HFFc6 (cell line): ENCODE data around the gene MCTP2. TPM values are rescaled to one million over a fixed set of nuclear protein-coding genes. Genes with fewer than 3 reads are reported as not detected.

ENCODE experiments used
- DNase-seq: peaks from one replicate; pipeline ENCODE4 v3.0.0-alpha.2; 2018
- H3K27ac Mint-ChIP-seq: 2 replicates; pipeline ENCODE4 v1.8.0; 2020; ENCODE audit warnings: mild to moderate bottlenecking, mixed read lengths
- H3K27me3 Mint-ChIP-seq: 2 replicates; pipeline ENCODE4 v1.8.0; 2021; ENCODE audit warnings: mild to moderate bottlenecking, moderate library complexity, mixed read lengths; ENCODE audit not compliant: insufficient read depth
- H3K36me3 Mint-ChIP-seq: 2 replicates; pipeline ENCODE4 v1.8.0; 2021; ENCODE audit warnings: low read depth, mixed read lengths
- H3K4me1 Mint-ChIP-seq: 2 replicates; pipeline ENCODE4 v1.8.0; 2020; ENCODE audit warnings: low read depth, mixed read lengths
- H3K4me3 Mint-ChIP-seq: 2 replicates; pipeline ENCODE4 v1.8.0; 2020; ENCODE audit warnings: mild to moderate bottlenecking, moderate library complexity, mixed read lengths
- H3K9me3 Mint-ChIP-seq: 2 replicates; pipeline ENCODE4 v1.8.0; 2020; ENCODE audit warnings: mild to moderate bottlenecking, mixed read lengths
- total RNA-seq, 6 experiments: library from RNA; stranded (reverse); fragmentation: NEBNext Ultra II Directional; extraction: Animal tissue kit (Norgen Biotek cat#: 25700); gene quantifications; 2 replicates in 1 of 6; 3 replicates in 5 of 6; pipeline ENCODE4 v1.2.3, GENCODE V29; 2021
- TF ChIP-seq, protein P1 (sequence below): fragments of 200-600 bp; sonication (generic); IDR thresholded peaks from 2 replicates; pipeline ENCODE4 v1.5.0; 2021; ENCODE audit warnings: antibody characterized with exemption, mild to moderate bottlenecking

Gene MCTP2
- total RNA-seq, 6 experiments from 2014 or later, result 0.63 to 4.4 (median 1.0) TPM

DNA sequence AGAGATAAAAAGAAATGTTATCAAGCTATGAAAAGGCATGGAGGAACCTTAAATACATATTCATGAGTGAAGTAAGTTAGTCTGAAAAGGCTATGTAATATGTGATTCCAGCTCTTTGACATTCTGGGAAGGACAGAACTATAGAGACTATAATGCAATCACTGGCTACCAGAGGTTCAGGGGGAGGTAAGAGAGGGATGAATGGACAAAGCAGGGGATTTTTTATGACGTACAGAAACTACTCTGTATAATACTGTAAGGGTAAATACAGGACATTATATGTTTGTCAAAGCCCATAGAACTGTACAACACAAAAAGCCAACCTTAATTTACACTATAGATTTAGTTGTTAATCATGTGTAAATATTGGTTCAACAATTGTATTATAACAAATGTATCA is 46.1 kb downstream of the MCTP2 start:
- Mint-ChIP-seq H3K4me1 (no peaks in the 10 kb centered on the region), H3K27me3 (no peaks in the 10 kb centered on the region), H3K36me3 (no peaks in the 10 kb centered on the region), H3K4me3 (no peak overlapping the region), H3K9me3 (peaks cover 13% of the 10 kb centered on the region), H3K27ac (no peak overlapping the region)
- DNase-seq, result no peak
- TF ChIP-seq, protein P1, sequence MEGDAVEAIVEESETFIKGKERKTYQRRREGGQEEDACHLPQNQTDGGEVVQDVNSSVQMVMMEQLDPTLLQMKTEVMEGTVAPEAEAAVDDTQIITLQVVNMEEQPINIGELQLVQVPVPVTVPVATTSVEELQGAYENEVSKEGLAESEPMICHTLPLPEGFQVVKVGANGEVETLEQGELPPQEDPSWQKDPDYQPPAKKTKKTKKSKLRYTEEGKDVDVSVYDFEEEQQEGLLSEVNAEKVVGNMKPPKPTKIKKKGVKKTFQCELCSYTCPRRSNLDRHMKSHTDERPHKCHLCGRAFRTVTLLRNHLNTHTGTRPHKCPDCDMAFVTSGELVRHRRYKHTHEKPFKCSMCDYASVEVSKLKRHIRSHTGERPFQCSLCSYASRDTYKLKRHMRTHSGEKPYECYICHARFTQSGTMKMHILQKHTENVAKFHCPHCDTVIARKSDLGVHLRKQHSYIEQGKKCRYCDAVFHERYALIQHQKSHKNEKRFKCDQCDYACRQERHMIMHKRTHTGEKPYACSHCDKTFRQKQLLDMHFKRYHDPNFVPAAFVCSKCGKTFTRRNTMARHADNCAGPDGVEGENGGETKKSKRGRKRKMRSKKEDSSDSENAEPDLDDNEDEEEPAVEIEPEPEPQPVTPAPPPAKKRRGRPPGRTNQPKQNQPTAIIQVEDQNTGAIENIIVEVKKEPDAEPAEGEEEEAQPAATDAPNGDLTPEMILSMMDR, result no peak

DNA sequence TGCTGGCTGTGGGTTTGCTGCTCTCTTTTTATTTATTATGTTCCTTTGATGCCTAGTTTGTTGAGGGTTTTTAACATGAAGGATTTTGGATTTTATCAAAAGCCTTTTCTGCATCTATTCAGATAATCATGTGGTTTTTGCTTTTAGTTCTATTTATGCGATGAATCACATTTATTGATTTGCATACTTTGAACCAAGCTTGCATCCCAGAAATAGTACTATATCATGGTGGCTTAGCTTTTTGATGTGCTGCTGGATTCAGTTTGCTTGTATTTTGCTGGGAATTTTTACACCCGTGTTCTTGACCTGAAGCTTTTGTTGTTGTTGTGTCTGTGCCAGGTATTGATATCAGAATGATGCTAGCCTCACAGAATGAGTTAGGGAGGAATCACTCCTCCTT is 48.4 kb downstream of the MCTP2 start:
- Mint-ChIP-seq H3K9me3 (peaks cover 13% of the 10 kb centered on the region), H3K27ac (no peak overlapping the region), H3K27me3 (no peaks in the 10 kb centered on the region), H3K4me3 (no peak overlapping the region), H3K36me3 (no peaks in the 10 kb centered on the region), H3K4me1 (no peaks in the 10 kb centered on the region)
- TF ChIP-seq, protein P1, result no peak
- no peak for DNase-seq

DNA sequence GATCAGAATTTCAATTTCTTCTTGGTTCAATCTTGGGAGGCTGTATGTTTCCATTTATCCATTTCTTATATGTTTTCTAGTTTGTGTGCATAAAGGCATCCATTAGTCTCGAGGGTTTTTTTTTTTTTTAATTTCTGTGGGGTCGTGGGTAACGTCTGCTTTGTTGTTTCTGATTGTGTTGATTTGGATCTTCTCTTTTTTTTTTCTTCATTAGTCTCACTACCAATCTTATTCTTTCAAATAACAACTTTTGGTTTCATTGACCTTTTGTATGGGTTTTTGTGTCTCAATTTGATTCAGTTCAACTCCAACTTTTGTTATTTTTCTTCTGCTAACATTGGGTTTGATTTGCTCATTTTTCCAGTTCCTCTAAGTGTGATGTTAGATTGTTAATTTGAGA is 48.9 kb downstream of the MCTP2 start:
- Mint-ChIP-seq H3K36me3 (no peaks in the 10 kb centered on the region), H3K9me3 (peaks cover 13% of the 10 kb centered on the region), H3K27ac (no peak overlapping the region), H3K27me3 (no peaks in the 10 kb centered on the region), H3K4me1 (no peaks in the 10 kb centered on the region), H3K4me3 (no peak overlapping the region)
- TF ChIP-seq, protein P1, result no peak
- no peak for DNase-seq

DNA sequence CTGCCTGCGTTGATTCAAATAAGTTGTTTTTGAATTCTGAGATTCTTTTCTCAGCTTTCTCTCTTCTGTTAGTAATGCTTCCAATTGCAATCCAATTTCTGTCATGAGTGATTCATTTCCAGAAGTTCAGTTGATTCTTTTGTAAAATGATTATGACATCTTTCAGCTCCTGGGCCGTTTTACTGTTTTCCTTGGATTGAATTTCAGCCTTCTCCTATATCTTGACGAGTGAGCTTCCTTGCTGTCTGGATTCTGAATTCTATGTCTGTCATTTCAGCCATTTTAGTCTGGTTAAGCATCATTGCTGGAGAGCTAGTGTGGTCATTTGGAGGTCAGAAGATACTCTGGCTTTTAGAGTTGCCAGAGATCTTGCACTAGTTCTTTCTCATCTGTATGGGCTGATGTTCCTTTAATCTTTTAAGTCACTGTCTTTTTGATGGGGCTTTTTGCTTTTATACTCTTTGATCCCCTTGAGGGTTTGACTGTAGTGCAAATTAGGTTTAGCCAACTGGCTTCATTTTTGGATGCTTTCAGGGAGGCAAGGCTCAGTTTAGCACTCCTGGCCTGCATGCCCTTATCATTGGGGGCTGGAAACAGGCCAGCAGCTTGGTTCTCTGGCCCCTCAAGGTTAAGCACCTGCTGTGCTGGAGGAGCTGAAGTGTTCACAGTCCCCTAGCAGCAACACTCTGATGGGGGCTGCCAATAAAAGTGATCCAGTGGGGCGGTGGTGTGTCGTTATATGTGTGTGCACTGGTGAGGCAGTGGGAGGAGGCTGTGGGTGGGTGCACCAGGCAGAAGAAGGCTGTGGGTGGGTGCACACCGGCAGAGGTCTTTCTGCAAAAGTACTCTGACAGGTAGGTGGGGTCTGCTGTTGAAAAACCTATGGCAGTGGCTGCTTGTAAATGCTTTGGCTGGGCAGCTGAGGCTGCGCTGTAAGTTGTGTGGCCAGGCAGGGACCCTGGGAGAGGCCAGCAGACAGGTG is 51.2 kb downstream of the MCTP2 start:
- Mint-ChIP-seq H3K27me3 (no peaks in the 10 kb centered on the region), H3K4me1 (no peaks in the 10 kb centered on the region), H3K4me3 (no peak overlapping the region), H3K9me3 (peaks cover 13% of the 10 kb centered on the region), H3K36me3 (no peaks in the 10 kb centered on the region), H3K27ac (no peak overlapping the region)
- no peak for DNase-seq
- TF ChIP-seq, protein P1, result no peak

DNA sequence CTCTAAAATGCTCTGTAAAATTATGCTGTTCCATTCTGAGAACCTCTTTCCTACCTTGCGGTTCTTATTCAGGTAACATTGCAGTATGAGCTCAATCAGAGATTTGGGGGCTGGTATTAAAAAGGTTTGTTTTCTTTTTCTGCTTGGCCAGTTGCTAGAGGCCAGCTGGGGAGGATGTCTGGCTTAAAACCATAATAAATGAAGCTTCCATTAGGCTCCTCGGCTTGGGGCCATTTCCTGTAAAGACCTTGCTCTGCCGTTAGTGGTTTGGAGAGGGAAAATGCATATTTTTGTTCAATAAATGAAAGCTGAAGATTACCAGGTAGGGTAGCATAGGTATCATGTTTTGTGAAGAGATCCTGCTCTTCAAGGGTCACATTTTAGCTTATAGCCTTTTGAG is 55.2 kb downstream of the MCTP2 start:
- H3K36me3 Mint-ChIP-seq, result no peaks in the 10 kb centered on the region
- no peak for DNase-seq
- peaks cover 22% of the 10 kb centered on the region for H3K9me3 Mint-ChIP-seq
- H3K27ac Mint-ChIP-seq, result no peak overlapping the region
- no peaks in the 10 kb centered on the region for H3K4me1 Mint-ChIP-seq
- TF ChIP-seq, protein P1, result no peak
- no peak overlapping the region for H3K4me3 Mint-ChIP-seq
- H3K27me3 Mint-ChIP-seq, result no peaks in the 10 kb centered on the region
